CD14-positive monocyte (primary cell): ENCODE measurements around the gene TMEM132D. TPM values are rescaled to one million over a fixed set of nuclear protein-coding genes. Genes with fewer than 3 reads are reported as not detected.

Experiments
- DNase-seq, 3 donors: peaks; one replicate each; pipeline ENCODE4 v3.0.0-alpha.2; 2011 to 2022
- H2AFZ ChIP-seq: 2 replicates; pipeline ENCODE4 v1.6.0; 2012; ENCODE audit warnings: mild to moderate bottlenecking, low read depth, low read length, inconsistent platforms; ENCODE audit not compliant: insufficient read depth, poor library complexity, severe bottlenecking
- H3K27ac ChIP-seq, 2 donors: 1 replicate in 1 of 2; 2 replicates in 1 of 2; pipeline ENCODE4 v1.5.1; 2012 to 2013; ENCODE audit warnings: low read length in 2 of 2, control low read depth in 1 of 2, inconsistent platforms in 1 of 2, low read depth in 1 of 2, mild to moderate bottlenecking in 1 of 2
- H3K27me3 ChIP-seq, 2 donors: one replicate each; pipeline versions ENCODE4 v1.6.0 to v1.6.1; 2011 to 2013; ENCODE audit warnings: low read length in 2 of 2; ENCODE audit not compliant: control insufficient read depth in 2 of 2, insufficient read depth in 2 of 2
- H3K36me3 ChIP-seq, 2 donors: replicated peaks in 1 of 2; 1 replicate in 1 of 2; 2 replicates in 1 of 2; pipeline versions ENCODE4 v1.5.1 to v1.6.1; 2012 to 2013; ENCODE audit warnings: low read length in 2 of 2, control low read depth in 1 of 2, inconsistent platforms in 1 of 2, mild to moderate bottlenecking in 1 of 2; ENCODE audit not compliant: insufficient read depth in 2 of 2, control insufficient read depth in 1 of 2
- H3K4me1 ChIP-seq, 2 donors: 1 replicate in 1 of 2; 2 replicates in 1 of 2; pipeline versions ENCODE4 v1.5.1 to v1.6.1; 2012 to 2013; ENCODE audit warnings: low read length in 2 of 2, control low read depth in 1 of 2, inconsistent platforms in 1 of 2, mild to moderate bottlenecking in 1 of 2, moderate library complexity in 1 of 2; ENCODE audit not compliant: insufficient read depth in 2 of 2, control insufficient read depth in 1 of 2
- H3K4me2 ChIP-seq: replicated peaks from 2 replicates; pipeline ENCODE3; 2012; ENCODE audit warnings: low read length, moderate library complexity, mild to moderate bottlenecking; ENCODE audit not compliant: poor library complexity, severe bottlenecking; ENCODE audit errors: extremely low read depth
- H3K4me3 ChIP-seq, 3 experiments: fragments of 200-600 bp in 1 of 3; sonication (generic) in 1 of 3; replicated peaks in 1 of 3; 1 replicate in 2 of 3; 2 replicates in 1 of 3; pipeline ENCODE4 v1.5.1; 2011 to 2013; ENCODE audit warnings: low read length in 3 of 3, mild to moderate bottlenecking in 3 of 3, control low read depth in 2 of 3, low read depth in 2 of 3, inconsistent platforms in 1 of 3, moderate library complexity in 1 of 3
- H3K79me2 ChIP-seq: 2 replicates; pipeline ENCODE4 v1.6.0; 2012; ENCODE audit warnings: mild to moderate bottlenecking, control low read depth, inconsistent platforms, low read length, moderate library complexity; ENCODE audit not compliant: insufficient read depth
- H3K9ac ChIP-seq: 2 replicates; pipeline ENCODE4 v1.6.0; 2017; ENCODE audit warnings: low read length, mild to moderate bottlenecking; ENCODE audit not compliant: insufficient read depth, poor library complexity, severe bottlenecking
- H3K9me3 ChIP-seq, 2 donors: replicated peaks in 1 of 2; 1 replicate in 1 of 2; 2 replicates in 1 of 2; pipeline versions ENCODE4 v1.5.1 to v1.6.1; 2012 to 2013; ENCODE audit warnings: low read length in 2 of 2, control low read depth in 1 of 2; ENCODE audit not compliant: control insufficient read depth in 1 of 2, insufficient read depth in 1 of 2
- H4K20me1 ChIP-seq: 2 replicates; pipeline ENCODE4 v1.6.0; 2012; ENCODE audit warnings: mild to moderate bottlenecking, low read length, control low read depth, moderate library complexity; ENCODE audit not compliant: insufficient read depth
- H3K27ac Mint-ChIP-seq, 7 donors: one replicate each; pipeline ENCODE4 v1.8.0; 2020; ENCODE audit warnings: mild to moderate bottlenecking in 7 of 7, mixed read lengths in 7 of 7, moderate library complexity in 6 of 7, inconsistent platforms in 2 of 7
- H3K27me3 Mint-ChIP-seq, 3 donors: one replicate each; pipeline ENCODE4 v1.8.0; 2021 to 2022; ENCODE audit warnings: low read depth in 3 of 3, mild to moderate bottlenecking in 3 of 3, mixed read lengths in 3 of 3, moderate library complexity in 3 of 3, inconsistent platforms in 1 of 3
- H3K36me3 Mint-ChIP-seq, 2 donors: one replicate each; pipeline ENCODE4 v1.8.0; 2020; ENCODE audit warnings: mixed read lengths in 2 of 2, inconsistent platforms in 1 of 2, mild to moderate bottlenecking in 1 of 2
- H3K4me1 Mint-ChIP-seq: one replicate; pipeline ENCODE4 v1.8.0; 2020; ENCODE audit warnings: mild to moderate bottlenecking, mixed read lengths
- H3K4me3 Mint-ChIP-seq, 2 donors: one replicate each; pipeline ENCODE4 v1.8.0; 2020; ENCODE audit warnings: mild to moderate bottlenecking in 2 of 2, mixed read lengths in 2 of 2, moderate library complexity in 1 of 2
- H3K9me3 Mint-ChIP-seq, 7 donors: one replicate each; pipeline ENCODE4 v1.8.0; 2020 to 2022; ENCODE audit warnings: mixed read lengths in 7 of 7, mild to moderate bottlenecking in 6 of 7, moderate library complexity in 6 of 7, inconsistent platforms in 2 of 7
- WGBS: methylation state at CpG from one replicate; pipeline ENCODE4 v1.1.5; 2013; ENCODE audit warnings: missing lambda C conversion rate; ENCODE audit not compliant: insufficient coverage; 5-methylcytosine and 5-hydroxymethylcytosine counted together
- intact Hi-C, 2 donors: fragments of 100-400 bp; cut with micrococcal nuclease; formaldehyde crosslinking; loops; one replicate each; pipeline versions ENCODE4 v1.15.0 to v1.15.1; 2023
- polyA plus RNA-seq, 3 donors: library from polyadenylated mRNA; depleted of rRNA in 1 of 3; unstranded in 2 of 3; stranded (reverse) in 1 of 3; fragments of 300-500 nt in 2 of 3; fragments of >200 nt in 1 of 3; fragmentation: Illumina TruSeq in 2 of 3; gene quantifications; 1 replicate in 2 of 3; 2 replicates in 1 of 3; pipeline ENCODE4 v1.2.3, GENCODE V29; 2012 to 2021
- TF ChIP-seq, protein P1 (sequence below): fragments of 200-600 bp; IDR thresholded peaks from one replicate; pipeline ENCODE4 v1.8.0; 2022; ENCODE audit warnings: antibody characterized with exemption, mild to moderate bottlenecking

Gene TMEM132D
- polyA plus RNA-seq, 3 donors, result 0.04 TPM; not detected in 2

DNA sequence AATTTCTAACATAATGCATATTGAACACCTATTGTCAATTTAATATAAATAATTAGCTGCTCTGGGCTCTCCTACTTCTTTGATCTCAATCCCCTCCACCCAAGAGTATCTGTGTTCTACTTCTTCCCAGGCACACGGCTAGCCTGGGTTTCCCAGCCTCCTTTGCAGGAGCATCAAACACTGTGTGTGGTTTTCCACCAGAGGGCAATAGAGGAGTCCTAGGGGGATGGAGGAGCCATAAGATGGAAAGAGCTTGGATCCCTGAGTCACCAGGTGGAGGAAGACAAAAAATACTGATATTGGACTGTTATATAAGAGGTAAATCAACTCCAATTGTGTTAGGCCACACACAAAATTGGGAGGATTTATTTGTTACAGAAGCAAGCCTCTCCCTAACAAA is 716.9 kb downstream of the TMEM132D start:
- Histone ChIP-seq H3K9me3 (peaks cover 3 to 12% of the 10 kb centered on the region in 2 donors), H3K36me3 (no peaks in the 10 kb centered on the region), H3K4me3 (no peak overlapping the region), H3K27ac (no peak overlapping the region), H4K20me1 (no peaks in the 10 kb centered on the region), H2AFZ (no peak overlapping the region), H3K4me2 (no peak overlapping the region), H3K9ac (no peak overlapping the region), H3K79me2 (no peaks in the 10 kb centered on the region), H3K27me3 (no peaks in the 10 kb centered on the region), H3K4me1 (no peaks in the 10 kb centered on the region)
- intact Hi-C loops, result no loop called here
- H3K36me3 Mint-ChIP-seq, result no peaks in the 10 kb centered on the region
- peaks cover 0 to 14% (median 8%) of the 10 kb centered on the region in 7 donors for H3K9me3 Mint-ChIP-seq
- no CpG with 5 or more reads among the region's 1 CpG for WGBS
- no peak overlapping the region for H3K27ac Mint-ChIP-seq
- peaks cover 0 to 4% (median 2%) of the 10 kb centered on the region in 3 donors for H3K27me3 Mint-ChIP-seq
- no peak overlapping the region for H3K4me3 Mint-ChIP-seq
- no peaks in the 10 kb centered on the region for H3K4me1 Mint-ChIP-seq
- TF ChIP-seq, protein P1, sequence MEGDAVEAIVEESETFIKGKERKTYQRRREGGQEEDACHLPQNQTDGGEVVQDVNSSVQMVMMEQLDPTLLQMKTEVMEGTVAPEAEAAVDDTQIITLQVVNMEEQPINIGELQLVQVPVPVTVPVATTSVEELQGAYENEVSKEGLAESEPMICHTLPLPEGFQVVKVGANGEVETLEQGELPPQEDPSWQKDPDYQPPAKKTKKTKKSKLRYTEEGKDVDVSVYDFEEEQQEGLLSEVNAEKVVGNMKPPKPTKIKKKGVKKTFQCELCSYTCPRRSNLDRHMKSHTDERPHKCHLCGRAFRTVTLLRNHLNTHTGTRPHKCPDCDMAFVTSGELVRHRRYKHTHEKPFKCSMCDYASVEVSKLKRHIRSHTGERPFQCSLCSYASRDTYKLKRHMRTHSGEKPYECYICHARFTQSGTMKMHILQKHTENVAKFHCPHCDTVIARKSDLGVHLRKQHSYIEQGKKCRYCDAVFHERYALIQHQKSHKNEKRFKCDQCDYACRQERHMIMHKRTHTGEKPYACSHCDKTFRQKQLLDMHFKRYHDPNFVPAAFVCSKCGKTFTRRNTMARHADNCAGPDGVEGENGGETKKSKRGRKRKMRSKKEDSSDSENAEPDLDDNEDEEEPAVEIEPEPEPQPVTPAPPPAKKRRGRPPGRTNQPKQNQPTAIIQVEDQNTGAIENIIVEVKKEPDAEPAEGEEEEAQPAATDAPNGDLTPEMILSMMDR, result no peak
- DNase-seq, result no peak

GRCh38 chr12:129185855-129186254 is 718.0 kb downstream of the TMEM132D start:
- TF ChIP-seq, protein P1, result no peak
- Mint-ChIP-seq H3K27ac (peak overlapping the region in 1 of 7 donors; percentile 21), H3K36me3 (no peaks in the 10 kb centered on the region), H3K4me3 (no peak overlapping the region), H3K9me3 (peaks cover 0 to 14% (median 9%) of the 10 kb centered on the region in 7 donors), H3K4me1 (no peaks in the 10 kb centered on the region), H3K27me3 (peaks cover 0 to 4% (median 2%) of the 10 kb centered on the region in 3 donors)
- DNase-seq, result no peak
- Histone ChIP-seq H3K79me2 (no peaks in the 10 kb centered on the region), H3K36me3 (no peaks in the 10 kb centered on the region), H3K27ac (no peak overlapping the region), H3K4me1 (no peaks in the 10 kb centered on the region), H4K20me1 (no peaks in the 10 kb centered on the region), H3K4me3 (no peak overlapping the region), H2AFZ (no peak overlapping the region), H3K9me3 (peaks cover 3 to 12% of the 10 kb centered on the region in 2 donors), H3K9ac (no peak overlapping the region), H3K4me2 (no peak overlapping the region), H3K27me3 (no peaks in the 10 kb centered on the region)
- intact Hi-C loops, result no loop called here
- 84% methylated on average over 3 of the region's 3 CpGs for WGBS
